GM18861 (cell line): ENCODE data around the gene CDH24.

Source experiments
- ATAC-seq: cut with Tn5 transposase; IDR thresholded peaks from one replicate; pipeline ENCODE4 v1.9.1; 2021; ENCODE audit not compliant: unreplicated experiment

Gene CDH24

DNA sequence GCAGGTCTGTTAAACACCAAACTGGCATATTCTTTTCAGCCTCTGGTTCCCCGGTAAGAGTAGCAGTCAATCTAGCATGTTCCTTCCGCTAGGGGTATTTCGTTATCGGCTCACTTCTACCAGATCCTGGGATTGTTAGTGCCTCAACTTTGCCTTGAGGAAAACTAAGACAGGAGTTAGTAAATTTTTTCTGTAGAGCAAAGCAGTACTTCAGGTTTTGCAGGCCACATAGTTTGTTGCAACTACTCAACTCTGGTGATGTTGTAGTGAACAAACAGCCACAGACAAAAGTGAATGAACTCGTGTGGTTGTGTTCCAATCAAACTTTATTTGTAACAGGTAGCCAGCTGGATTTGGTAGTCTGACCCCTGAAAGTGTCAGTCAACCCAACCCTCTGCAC is 6.3 kb upstream of the CDH24 start:
- no peak for ATAC-seq

DNA sequence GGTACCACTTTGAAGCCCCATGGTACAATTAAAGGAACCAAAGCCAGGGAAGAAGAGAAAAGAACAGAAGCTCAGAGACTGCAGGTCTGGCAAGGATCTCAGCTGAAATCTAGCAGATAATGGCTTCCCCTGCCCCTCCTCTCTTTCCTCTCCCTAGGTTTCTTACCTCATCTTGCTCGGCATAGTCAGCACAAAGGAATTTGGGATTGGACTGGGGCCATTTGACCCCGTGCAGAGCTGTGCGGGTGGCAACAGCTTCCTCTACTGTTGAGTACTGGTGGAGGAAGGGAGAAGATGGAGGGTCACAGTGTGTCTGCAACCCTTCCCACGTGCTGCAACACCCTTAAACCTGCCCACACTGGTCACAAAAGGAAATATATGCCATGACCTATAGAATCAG is 4.7 kb upstream of the CDH24 start:
- no peak for ATAC-seq

- no peak for ATAC-seq
These were observed 3.4 kb upstream of the CDH24 start for GRCh38 chr14:23060536-23061260.

DNA sequence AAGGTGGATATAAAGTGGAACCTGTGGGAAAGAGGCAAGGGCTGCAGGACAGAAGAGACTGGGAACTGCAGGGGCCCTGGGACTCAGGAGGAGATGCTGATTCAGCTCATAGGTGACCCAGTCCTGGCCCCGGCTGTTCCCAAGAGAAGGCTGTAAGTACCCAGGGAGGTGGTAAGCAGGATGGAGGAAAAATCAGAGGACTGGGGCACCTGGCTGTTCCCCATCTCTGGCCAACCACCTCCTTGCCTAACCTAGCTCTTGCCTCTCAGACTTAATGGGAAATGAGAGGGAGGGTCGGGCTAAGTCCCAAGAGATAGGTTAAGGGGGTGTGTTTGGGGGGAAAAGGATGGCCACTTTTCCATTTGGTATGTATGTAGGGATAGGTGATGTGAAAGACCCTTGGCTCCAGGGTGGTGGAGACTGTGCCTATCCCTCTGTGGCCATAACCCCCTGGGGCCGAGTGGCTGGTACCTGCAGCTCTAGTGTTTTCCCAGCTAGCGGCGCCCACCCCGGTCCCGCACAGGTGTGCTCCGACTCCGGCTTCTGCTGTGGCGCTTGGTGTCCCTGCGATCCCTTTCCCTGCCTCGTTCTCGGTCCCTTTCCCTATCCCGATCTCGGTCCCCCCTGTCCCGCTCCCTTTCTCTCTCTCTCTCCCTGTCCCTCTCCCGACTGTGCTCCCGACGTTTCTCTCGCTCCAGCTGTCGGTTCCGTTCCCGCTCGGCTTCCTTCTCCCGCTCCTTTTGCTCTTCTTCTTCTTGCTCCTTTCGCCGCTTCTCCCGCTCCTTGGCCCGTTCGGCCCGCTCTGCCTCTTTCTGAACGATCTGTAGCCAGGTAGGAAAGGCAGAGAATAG is 1.6 kb upstream of the CDH24 start:
- no peak for ATAC-seq

- peak; percentile 46 for ATAC-seq
These were observed 685 bp upstream of the CDH24 start for GRCh38 chr14:23057757-23058653.

GRCh38 chr14:23056145-23056955 is 970 bp downstream of the CDH24 start:
- ATAC-seq = peak; percentile 58

DNA sequence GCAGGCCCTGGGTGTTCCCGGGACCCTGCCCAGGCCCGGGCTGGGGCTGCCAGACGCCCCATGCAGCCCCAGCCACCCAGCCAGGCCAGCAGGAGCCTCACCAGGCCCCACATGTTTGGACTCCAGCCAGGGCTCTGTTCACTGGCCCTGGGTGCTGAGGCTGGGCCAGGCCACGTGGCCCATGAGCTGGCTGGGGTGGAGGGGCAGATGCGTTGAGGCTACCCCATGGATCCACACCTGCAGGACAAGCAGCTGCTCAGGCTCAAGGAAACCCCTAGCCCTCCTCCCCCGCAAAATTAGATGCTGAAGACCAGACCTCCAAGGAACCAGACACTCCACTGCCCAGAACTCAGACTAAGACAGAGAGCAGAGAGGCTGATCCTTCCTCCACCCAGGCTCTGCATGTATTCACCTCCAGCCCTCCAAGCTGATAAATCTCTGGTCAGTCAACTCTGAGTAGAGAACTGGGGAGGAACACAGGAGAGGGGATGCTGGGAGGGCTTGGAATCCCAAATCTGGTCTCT is 1.6 kb downstream of the CDH24 start:
- no peak for ATAC-seq

- ATAC-seq = no peak
These were observed 2.2 kb downstream of the CDH24 start for GRCh38 chr14:23055147-23055550.

DNA sequence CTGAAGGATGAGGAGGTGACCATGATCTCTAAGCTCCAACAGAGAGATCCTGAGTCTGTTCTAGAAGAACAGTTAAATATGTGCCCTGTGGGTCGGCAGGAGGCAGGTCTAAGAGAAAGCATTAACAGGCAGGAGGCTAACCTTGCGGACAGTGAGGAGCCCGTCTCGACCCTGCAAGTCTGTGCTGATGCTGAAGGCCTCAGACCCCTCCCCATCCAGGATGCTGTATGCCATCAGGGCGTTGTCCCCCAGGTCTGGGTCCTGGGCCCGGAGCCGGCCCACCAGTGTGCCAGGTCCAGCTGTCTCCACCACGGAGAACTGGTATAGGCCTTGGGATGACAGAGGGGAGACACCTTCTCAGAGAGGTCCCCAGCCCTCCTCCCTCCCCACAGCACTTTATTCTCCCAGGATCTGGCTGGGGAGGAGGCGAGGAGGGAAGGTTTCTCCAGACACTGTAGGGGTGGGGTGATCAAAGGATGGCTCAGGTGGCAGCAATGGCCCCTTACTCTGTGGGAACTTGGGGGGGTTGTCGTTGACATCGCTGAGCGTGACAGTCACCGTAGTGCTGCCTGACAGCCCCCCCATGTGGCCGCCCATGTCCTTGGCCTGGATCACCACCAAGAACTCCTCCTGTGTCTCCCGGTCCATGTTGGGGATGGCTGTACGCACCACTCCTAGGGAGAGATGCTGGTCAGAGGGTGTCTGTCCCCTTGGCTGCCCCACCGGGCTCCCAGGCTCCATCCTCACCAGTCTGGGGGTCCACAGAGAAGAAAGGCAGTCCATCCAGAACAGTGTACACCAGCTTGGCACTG is 3.1 kb downstream of the CDH24 start:
- ATAC-seq = no peak

DNA sequence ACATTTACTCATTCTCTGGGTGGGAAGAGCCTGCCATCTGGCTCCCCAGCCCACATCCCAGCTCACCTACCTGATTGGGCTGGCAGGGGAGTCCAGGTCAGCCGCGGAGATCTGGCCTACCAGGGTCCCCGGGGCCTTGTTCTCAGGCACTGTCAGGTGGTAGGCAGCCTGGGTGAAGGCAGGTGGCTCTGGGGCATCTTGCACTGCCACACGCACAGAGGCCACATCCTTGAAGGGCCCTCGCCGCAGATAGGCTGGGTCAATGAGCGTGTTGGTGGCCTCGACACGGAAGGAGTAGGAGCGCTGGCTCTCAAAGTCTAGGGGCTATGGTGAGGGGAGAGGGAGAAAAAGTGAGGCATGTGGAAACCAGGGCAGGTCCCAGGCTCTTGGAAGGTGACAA is 3.9 kb downstream of the CDH24 start:
- ATAC-seq = no peak

DNA sequence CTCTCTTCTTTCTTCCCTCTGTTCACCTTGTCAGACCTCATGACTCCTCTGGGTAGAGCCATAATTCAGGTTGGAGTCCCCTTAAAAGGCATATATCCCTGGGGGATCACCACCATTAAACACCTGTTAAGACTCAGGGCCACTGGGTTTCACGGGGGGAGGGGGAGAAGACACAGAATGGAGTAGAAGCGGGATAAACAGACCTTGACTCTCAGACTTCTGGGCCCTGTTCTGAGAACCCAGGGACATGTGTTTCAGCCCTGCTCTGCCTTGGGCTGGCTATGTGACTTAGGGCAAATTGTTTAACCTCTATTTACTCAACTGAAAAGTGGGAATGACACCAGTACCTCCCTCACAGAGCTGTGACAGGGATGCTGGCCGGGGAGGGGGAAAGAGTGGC is 4.6 kb downstream of the CDH24 start:
- no peak for ATAC-seq

- no peak for ATAC-seq
These were observed 5.1 kb downstream of the CDH24 start for GRCh38 chr14:23052182-23052623.

DNA sequence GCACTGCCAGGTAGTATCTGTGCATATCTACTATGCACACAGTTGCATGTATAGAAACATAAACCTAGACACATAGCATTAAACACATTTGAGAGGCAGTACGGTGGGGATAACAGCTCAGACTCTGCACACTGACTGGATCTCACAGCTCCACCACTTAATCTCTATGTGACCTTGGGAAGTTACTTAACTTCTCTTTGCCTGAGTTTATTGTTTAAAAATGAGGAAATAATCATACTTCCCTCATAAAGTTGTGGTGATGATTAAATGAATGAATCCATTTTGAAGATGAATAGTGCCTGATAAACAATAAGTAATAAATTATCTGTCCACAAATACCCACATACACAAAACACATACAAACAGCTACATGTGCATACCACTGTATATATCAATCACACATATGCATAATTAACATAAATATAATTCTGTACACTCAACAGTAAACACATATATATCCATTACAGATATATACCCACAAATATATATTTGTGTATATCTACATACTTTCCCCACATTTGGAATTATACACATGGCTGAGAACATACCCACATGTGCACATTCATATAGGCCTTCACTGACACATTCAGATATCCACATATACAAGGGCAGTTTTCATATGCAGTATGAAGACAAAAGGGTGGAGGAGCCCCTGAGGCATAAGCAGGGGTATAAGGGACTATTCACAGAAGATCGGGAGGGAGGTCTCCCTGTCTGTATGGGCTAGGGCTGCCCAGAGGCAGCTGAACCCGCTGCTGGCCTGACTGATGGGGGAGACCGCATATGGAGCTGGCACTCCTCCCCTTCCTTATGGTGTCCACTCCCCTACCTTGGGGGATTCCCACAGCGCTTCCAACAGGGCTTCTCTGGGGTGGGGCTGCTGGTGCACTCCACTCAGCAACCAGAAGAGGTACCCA is 5.9 kb downstream of the CDH24 start:
- ATAC-seq = no peak

DNA sequence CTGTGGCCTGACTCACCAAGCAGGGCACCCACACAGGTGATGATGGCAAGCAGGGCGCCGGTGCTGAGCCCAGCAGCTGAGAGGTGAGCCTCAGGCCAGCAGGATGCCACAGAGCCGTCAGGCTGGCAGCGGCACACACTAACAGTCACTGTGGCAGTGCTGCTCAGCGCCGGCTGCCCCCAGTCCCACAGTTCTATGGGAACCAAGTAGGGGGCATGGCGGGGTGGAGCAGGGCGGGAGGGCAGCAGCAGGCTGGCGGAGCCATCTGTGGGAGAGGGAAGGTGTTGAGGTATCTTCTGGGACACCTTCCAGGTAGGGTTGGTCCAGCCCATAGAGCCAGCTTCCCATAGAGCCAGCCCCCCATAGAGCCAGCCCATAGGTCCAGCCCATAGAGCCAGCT is 8.3 kb downstream of the CDH24 start:
- no peak for ATAC-seq

- ATAC-seq = no peak
These were observed 9.3 kb downstream of the CDH24 start for GRCh38 chr14:23047751-23048693.

- ATAC-seq = no peak
These were observed 10.2 kb downstream of the CDH24 start for GRCh38 chr14:23047034-23047634.
